Activated gamma-delta T cell (primary cell): ENCODE results near the gene ZNF446.

Source experiments
- DNase-seq: peaks from one replicate; lab custom pipeline; 2025; lab: John Stamatoyannopoulos, UW

The ZNF446 gene

DNA sequence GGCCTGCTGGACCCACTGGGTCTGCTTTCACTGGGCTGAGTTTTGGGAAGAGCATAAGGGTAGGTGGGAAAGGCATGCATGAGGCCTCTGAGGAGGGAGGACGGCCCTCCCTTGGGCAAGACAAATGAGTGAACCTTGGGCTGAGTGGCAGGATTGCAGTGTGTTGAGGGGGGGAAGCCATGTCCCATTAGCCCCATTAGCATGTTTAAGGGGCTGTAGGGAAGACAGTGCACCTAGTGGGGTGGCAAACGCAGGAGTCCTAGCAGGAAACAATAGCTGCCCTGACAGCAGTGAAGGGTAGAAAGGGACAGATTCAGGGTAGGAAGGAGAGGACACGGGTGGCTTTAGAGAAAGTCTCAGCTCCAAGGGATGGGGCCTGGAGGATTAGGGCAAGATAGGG is 46.6 kb downstream of the ZNF446 start:
- no peak for DNase-seq

DNA sequence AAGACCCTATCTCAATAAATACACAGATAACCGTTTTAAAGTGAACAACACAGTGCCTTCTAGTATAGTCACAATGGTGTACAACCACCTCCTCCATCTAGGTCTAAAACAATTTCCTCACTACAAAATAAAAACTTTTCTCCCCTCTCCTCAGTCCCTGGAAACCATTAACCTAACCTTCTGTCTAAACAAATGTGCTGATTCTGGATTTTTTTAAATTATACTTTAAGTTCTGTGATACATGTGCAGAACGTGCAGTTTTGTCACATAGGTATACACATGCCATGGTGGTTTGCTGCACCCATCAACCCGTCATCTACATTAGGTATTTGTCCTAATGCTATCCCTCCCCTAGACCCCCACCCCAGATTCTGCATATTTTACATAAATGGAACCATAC is 53.3 kb downstream of the ZNF446 start:
- DNase-seq, result no peak
